Ectodermal cell (in vitro differentiated cells): ENCODE measurements around the gene ZNF778.
"Not testable (repeated sequence)": the region's sequence is repeated elsewhere in the genome, so short reads cannot be mapped to it uniquely, and the experiment has no call there.

Source experiments
- H3K27ac ChIP-seq: 2 replicates; pipeline ENCODE4 v1.7.0; 2013; ENCODE audit warnings: mild to moderate bottlenecking, low read depth, low read length; ENCODE audit not compliant: insufficient read depth, poor library complexity, severe bottlenecking
- H3K27me3 ChIP-seq: 2 replicates; pipeline ENCODE4 v1.7.0; 2013; ENCODE audit warnings: mild to moderate bottlenecking, low read length; ENCODE audit not compliant: insufficient read depth, control insufficient read depth, poor library complexity, severe bottlenecking
- H3K36me3 ChIP-seq: one replicate; pipeline ENCODE4 v1.7.0; 2013; ENCODE audit warnings: low read length; ENCODE audit not compliant: control insufficient read depth, insufficient read depth
- H3K4me1 ChIP-seq: one replicate; pipeline ENCODE4 v1.7.0; 2013; ENCODE audit warnings: low read length; ENCODE audit not compliant: control insufficient read depth, insufficient read depth
- H3K4me3 ChIP-seq: 2 replicates; pipeline ENCODE4 v1.7.0; 2013; ENCODE audit warnings: low read depth, low read length, control low read depth; ENCODE audit not compliant: insufficient read depth
- H3K9me3 ChIP-seq: 2 replicates; pipeline ENCODE4 v1.7.0; 2013; ENCODE audit warnings: mild to moderate bottlenecking, low read length, moderate library complexity; ENCODE audit not compliant: control insufficient read depth
- WGBS, 2 experiments: methylation state at CpG; one replicate each; pipeline ENCODE4 v1.1.7; 2013; ENCODE audit warnings: missing lambda C conversion rate in 2 of 2; 5-methylcytosine and 5-hydroxymethylcytosine counted together

ZNF778 gene

GRCh38 chr16:89244754-89245153 lies 27.3 kb downstream of the ZNF778 start:
- Histone ChIP-seq H3K27ac (no peak overlapping the region), H3K9me3 (no peaks in the 10 kb centered on the region), H3K36me3 (no peaks in the 10 kb centered on the region), H3K4me1 (no peaks in the 10 kb centered on the region), H3K4me3 (no peak overlapping the region), H3K27me3 (peaks cover 24% of the 10 kb centered on the region)
- WGBS, 2 experiments: 80 to 84% methylated on average over 12 of the region's 12 CpGs

GRCh38 chr16:89246383-89246902 lies 28.9 kb downstream of the ZNF778 start:
- 85 to 88% methylated on average over 13 of the region's 13 CpGs for WGBS, 2 experiments
- Histone ChIP-seq H3K27ac (no peak overlapping the region), H3K4me3 (peak overlapping the region; percentile 51)

GRCh38 chr16:89246903-89247733 lies 29.6 kb downstream of the ZNF778 start:
- Histone ChIP-seq H3K27ac (no peak overlapping the region), H3K27me3 (peaks cover 24% of the 10 kb centered on the region), H3K4me3 (peak overlapping the region; percentile 51), H3K4me1 (no peaks in the 10 kb centered on the region), H3K9me3 (no peaks in the 10 kb centered on the region), H3K36me3 (no peaks in the 10 kb centered on the region)
- WGBS, 2 experiments: 5 to 6% methylated on average over 78 of the region's 78 CpGs

More at GRCh38 chr16:89246383-89246902, 28.9 kb downstream of the ZNF778 start:
- peaks cover 24% of the 10 kb centered on the region for H3K27me3 ChIP-seq
- no peaks in the 10 kb centered on the region for H3K4me1 ChIP-seq
- H3K36me3 ChIP-seq: no peaks in the 10 kb centered on the region
- no peaks in the 10 kb centered on the region for H3K9me3 ChIP-seq

GRCh38 chr16:89247734-89248075 lies 30.2 kb downstream of the ZNF778 start:
- Histone ChIP-seq H3K27me3 (peaks cover 24% of the 10 kb centered on the region), H3K4me3 (peak overlapping the region; percentile 51)
- not testable (repeated sequence) for H3K27ac ChIP-seq, H3K9me3 ChIP-seq, H3K36me3 ChIP-seq, H3K4me1 ChIP-seq
- WGBS, 2 experiments: 2% methylated on average over 45 of the region's 45 CpGs

- no peaks in the 10 kb centered on the region for H3K9me3 ChIP-seq
- H3K36me3 ChIP-seq: no peaks in the 10 kb centered on the region
- peaks cover 24% of the 10 kb centered on the region for H3K27me3 ChIP-seq
- WGBS, 2 experiments: 77% methylated on average over 69 of the region's 69 CpGs
- no peak overlapping the region for H3K27ac ChIP-seq
- no peaks in the 10 kb centered on the region for H3K4me1 ChIP-seq
- H3K4me3 ChIP-seq: no peak overlapping the region
Measured at GRCh38 chr16:89248196-89248982, 30.9 kb downstream of the ZNF778 start.

DNA sequence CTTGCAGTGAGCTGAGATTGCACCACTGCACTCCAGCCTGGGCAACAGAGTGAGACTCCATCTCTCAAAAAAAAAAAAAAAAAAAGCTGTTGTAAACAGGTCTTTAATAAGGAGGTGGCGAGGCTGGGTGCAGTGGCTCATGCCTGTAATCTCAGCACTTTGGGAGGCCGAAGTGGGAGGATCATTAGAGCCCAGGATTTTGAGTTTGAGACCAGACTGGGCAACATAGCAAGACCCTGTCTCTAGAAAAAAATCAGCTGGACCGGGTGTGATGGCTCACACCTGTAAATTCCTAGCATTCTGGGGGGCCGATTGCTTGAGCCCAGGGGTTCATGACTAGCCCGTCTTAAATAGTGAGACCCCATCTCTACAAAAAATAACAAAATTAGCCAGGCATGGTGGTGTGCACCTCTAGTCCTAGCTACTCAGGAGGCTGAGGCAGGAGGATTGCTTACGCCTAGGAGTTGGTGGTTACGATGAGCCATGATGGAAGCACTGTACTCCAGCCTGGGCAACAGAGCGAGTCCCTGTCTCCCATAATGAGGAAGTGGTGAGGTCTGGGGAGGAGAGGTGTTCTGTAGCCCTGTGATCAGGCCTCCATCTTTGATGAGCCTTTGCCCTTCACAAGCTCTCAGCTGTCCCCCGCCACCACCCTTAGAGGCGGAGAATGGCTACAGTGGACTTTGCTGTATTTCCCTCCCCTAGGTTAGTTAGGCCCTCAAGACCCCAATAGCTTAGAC lies 36.2 kb downstream of the ZNF778 start:
- Histone ChIP-seq H3K27ac (no peak overlapping the region), H3K9me3 (no peaks in the 10 kb centered on the region), H3K4me1 (no peaks in the 10 kb centered on the region), H3K36me3 (no peaks in the 10 kb centered on the region), H3K27me3 (peaks cover 23% of the 10 kb centered on the region), H3K4me3 (no peak overlapping the region)
- WGBS, 2 experiments: 93% methylated on average over 10 of the region's 10 CpGs

DNA sequence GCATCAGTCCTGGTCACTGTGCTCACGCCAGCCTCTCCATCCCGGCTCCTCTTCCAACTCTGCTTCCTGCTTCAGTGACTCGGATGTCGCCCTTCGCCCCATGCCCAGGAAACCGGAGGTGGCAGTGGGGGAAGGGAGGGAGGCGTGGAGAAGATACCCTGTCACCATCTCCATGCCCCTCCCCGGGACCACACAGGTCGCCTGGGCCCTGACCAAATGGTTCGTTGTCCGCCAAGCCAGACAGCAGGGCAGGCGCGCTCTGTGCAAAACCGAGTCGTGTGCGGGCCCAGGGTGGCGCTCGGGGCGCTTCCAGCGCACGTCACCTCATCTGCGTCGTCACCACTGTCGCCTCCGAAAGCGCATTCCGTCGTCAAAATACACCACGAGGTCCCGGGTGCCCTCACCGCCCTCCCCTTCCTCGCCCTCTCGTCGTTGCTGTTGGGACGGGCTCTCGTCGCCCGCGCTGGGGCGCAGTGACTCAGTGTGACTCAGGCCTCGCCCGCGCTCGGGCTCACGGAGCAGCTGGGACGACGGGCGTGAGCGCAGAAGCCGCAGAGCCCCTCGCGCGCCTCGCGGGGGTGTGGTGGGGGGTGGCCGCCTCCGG lies 39.2 kb downstream of the ZNF778 start:
- WGBS, 2 experiments: 63% methylated on average over 56 to 57 of the region's 57 CpGs
- no peaks in the 10 kb centered on the region for H3K9me3 ChIP-seq
- H3K27me3 ChIP-seq: peaks cover 21% of the 10 kb centered on the region
- no peaks in the 10 kb centered on the region for H3K36me3 ChIP-seq
- H3K27ac ChIP-seq: no peak overlapping the region
- H3K4me3 ChIP-seq: no peak overlapping the region
- H3K4me1 ChIP-seq: no peaks in the 10 kb centered on the region

- Histone ChIP-seq H3K9me3 (no peaks in the 10 kb centered on the region), H3K36me3 (no peaks in the 10 kb centered on the region), H3K4me3 (no peak overlapping the region), H3K27ac (no peak overlapping the region), H3K27me3 (peaks cover 21% of the 10 kb centered on the region), H3K4me1 (no peaks in the 10 kb centered on the region)
- 53 to 63% methylated on average over 44 of the region's 44 CpGs for WGBS, 2 experiments
Measured at GRCh38 chr16:89257281-89257731, 39.8 kb downstream of the ZNF778 start.

- Histone ChIP-seq H3K36me3 (no peaks in the 10 kb centered on the region), H3K27me3 (peaks cover 21% of the 10 kb centered on the region), H3K27ac (no peak overlapping the region), H3K4me3 (no peak overlapping the region), H3K9me3 (no peaks in the 10 kb centered on the region), H3K4me1 (no peaks in the 10 kb centered on the region)
- 87 to 89% methylated on average over 18 of the region's 18 CpGs for WGBS, 2 experiments
Measured at GRCh38 chr16:89257757-89258465, 40.4 kb downstream of the ZNF778 start.
